ENCODE results near the gene RTN1. TPM values are rescaled to one million over a fixed set of nuclear protein-coding genes. Genes with fewer than 3 reads are reported as not detected.

The RTN1 gene
- total RNA-seq, 1 experiment from 2014 or later: 2.8 TPM

DNA sequence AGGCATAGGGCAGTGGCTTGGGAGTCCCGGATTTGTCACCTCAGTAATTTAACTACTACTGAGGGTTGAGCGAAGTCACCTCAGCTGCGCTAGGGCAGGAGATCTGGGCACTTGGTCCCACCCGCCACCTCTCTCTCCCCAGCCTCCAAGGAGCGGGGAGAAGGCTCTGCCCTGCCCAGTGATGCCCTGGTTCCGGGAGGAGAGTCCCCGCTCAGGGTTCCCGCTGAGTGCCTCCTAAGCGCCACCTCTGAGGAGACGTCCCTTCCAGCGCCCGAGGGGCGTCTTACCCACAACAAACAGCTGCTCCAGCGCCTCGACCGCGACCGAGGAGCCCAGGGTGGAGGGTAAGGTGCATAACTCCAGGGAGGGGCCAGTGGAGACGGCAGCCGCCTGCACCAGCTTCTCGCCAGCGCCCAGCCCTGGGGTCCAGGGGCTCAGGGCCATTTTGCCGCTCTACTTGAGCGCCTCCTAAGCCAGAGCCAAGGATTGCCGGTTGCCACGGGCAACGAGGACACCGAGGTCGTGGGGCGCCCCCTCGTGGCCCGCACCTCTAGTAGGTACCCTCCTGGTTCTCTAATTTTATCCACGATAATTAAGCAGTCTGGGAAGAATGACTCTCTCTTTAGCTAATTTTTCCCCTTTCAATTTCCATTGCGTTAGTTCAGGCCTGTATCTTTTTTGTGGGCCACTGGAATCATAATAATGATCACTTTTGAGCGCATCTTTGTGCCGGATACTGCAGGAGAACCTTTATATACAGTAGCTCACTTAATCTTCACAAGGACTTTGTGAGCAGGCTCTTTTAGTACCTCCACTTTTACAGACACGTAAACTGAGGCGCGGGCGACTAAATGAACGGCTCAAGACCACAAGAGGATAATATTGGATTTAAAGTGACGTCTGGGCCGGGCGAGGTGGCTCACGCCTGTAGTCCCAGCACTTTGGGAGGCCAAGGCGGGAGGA is 294.0 kb downstream of the RTN1 start, which contains the start of gene CCDC175:
TSS of gene CCDC175 (minus strand) at position 481 of the 963 bp plus-strand sequence. CDS start at position 444, 37 bp downstream.
- H3K27me3 ChIP-seq: no peaks in the 10 kb centered on the region
- H3K4me3 ChIP-seq: peak within 1 kb of the TSS; percentile 40
- peak; percentile 66 for DNase-seq
- H3K36me3 ChIP-seq: no peaks in the 10 kb centered on the region
- no peaks in the 10 kb centered on the region for H3K9me3 ChIP-seq

DNA sequence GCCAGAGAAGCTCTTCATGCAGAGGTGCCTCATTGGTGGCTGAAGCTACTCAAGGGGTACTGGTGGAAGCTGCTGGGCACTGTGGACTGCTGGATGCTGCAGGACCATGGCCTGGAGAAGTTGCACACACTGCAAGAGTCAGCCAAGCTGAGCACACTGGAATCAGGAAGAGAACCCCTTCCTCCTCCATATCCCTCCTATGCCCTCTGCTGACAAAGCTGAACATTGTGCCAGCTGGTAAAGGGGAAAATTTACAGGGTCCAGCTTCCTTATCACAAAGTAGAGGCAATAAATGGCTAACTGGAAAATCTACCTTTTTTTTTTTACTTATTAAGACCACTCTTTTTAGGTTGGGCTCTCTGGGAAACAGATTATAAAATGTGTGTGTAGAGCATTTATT is 300.5 kb downstream of the RTN1 start:
- no peaks in the 10 kb centered on the region for H3K27me3 ChIP-seq
- DNase-seq: no peak

DNA sequence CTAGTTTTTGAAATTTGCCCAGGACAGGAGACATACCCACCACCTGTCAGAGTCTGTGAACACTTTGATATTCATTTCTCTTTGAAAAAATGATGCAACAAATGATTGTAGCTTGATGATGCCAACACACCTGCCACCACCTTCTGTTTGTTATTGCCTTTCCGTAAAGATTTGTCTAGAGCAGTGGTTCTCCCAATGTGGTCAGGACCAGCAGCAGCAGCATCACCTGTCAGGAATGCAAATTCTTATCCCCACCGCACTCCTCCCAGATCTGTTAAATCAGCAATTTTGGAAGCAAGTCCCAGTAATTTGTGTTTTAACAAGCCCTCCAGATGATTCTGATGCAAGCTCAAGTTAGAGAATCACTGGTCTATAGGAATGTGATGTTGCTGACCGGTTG is 303.9 kb downstream of the RTN1 start:
- no peak for DNase-seq
- H3K36me3 ChIP-seq: no peaks in the 10 kb centered on the region
- H3K9me3 ChIP-seq: no peaks in the 10 kb centered on the region
- H3K4me3 ChIP-seq: no peak overlapping the region
- no peaks in the 10 kb centered on the region for H3K27me3 ChIP-seq

More for the DNA sequence above, 300.5 kb downstream of the RTN1 start:
- Histone ChIP-seq H3K9me3 (no peaks in the 10 kb centered on the region), H3K36me3 (no peaks in the 10 kb centered on the region), H3K4me3 (no peak overlapping the region)

DNA sequence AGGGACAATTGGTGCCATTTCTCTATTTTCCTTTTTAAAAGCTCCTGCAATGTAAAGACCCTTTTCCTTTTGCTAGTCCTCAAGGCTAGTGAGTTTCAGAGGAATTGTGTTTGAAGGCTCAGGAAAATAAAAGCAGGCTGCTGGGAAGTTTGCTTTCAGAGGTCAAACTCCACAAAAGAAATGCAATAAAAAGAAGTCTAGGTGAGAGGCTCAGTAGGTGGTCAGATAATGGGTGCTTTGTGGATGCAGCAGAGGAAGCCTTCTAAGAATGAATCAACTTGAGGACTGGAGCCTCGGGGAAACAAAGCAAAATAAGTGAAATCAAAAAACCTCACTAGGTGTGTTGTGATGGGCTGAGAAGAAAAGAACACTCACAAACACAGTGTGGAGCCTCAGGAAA is 304.3 kb downstream of the RTN1 start:
- H3K9me3 ChIP-seq: no peaks in the 10 kb centered on the region
- H3K27me3 ChIP-seq: no peaks in the 10 kb centered on the region
- DNase-seq: no peak
- H3K36me3 ChIP-seq: no peaks in the 10 kb centered on the region
- H3K4me3 ChIP-seq: no peak overlapping the region

DNA sequence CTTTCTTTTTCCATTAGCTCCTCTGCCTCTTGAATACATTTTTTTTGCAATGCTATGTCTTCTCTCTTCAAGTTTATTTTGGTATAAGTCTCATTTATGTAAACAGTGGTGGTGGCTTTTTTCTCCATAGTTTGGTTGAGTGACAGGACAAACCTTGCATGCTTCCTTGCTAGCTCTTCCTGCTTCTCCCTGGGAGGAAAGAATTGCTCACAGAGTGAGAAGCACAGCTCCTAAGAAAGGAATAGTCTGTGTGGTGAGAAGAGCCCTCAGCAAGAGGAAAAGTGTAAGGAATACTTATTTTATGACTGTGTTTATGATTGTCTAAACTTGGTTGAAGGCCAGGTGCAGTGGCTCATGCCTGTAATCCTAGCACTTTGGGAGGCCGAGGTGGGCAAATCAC is 305.5 kb downstream of the RTN1 start:
- H3K9me3 ChIP-seq: no peaks in the 10 kb centered on the region
- H3K27me3 ChIP-seq: no peaks in the 10 kb centered on the region
- peak; percentile 2 for DNase-seq
- H3K36me3 ChIP-seq: no peaks in the 10 kb centered on the region
- no peak overlapping the region for H3K4me3 ChIP-seq

DNA sequence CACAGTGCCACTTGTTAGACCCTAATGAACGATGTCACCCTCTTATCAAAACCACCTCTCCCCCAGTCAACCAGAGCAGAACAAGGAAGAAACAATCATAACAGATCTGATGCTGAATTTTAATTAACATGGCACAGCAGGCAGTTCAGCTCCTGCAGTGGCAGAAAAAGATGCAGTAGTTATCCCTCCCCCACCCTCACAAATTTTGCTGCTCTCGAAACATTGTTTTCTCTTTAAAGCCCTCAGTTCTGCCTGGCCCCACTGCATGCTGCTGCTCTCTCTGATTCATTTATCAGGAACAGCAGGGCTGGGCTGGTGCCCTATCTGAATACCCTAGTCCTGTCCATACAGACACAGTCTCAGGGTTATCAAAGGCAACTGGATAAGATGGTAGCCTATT is 306.2 kb downstream of the RTN1 start:
- no peak overlapping the region for H3K4me3 ChIP-seq
- no peaks in the 10 kb centered on the region for H3K36me3 ChIP-seq
- H3K9me3 ChIP-seq: no peaks in the 10 kb centered on the region
- no peaks in the 10 kb centered on the region for H3K27me3 ChIP-seq
- no peak for DNase-seq

DNA sequence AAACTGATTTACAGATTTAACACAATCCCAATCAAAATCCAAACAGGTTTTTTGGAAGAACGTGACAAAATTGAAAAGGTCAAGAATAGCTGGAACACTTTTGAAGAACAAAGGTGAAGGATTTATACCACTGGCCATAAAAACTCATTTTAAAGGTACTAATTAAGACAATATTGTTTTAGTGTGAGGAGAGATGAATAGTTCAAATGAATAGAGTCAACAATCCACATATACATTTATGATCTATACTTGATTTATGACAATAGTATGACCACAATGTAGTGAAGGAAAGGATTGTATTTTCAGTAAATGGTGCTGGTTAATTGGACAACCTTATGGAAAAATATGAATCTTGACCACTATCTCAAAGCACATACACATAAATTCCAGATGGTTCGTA is 323.3 kb downstream of the RTN1 start:
- no peak for DNase-seq
- H3K27me3 ChIP-seq: no peaks in the 10 kb centered on the region
- H3K36me3 ChIP-seq: no peaks in the 10 kb centered on the region
- no peaks in the 10 kb centered on the region for H3K9me3 ChIP-seq
- no peak overlapping the region for H3K4me3 ChIP-seq

Other genes with a start within 250 kb of the RTN1 start
- gene LRRC9, start 49.4 kb upstream of the RTN1 start, total RNA-seq (2014; rRNA removed; shearing (Covaris generic); ENCODE audit: low replicate concordance): not detected in 2 replicates
- gene PCNX4, start 221.1 kb upstream of the RTN1 start, total RNA-seq (2014; rRNA removed; shearing (Covaris generic); ENCODE audit: low replicate concordance): 17.3 and 35.3 TPM in 2 replicates

Data from MG63 (cell line).